HepG2 (cell line): ENCODE measurements around the gene DDRGK1. TPM values are rescaled to one million over a fixed set of nuclear protein-coding genes. Genes with fewer than 3 reads are reported as not detected.

Experiments
- ATAC-seq: fragments of 200-7000 bp; cut with Tn5 transposase; 3 replicates; pipeline ENCODE4 v1.9.1; 2020; ENCODE audit warnings: mild to moderate bottlenecking, moderate library complexity
- BruUV-seq: library from RNA; stranded (reverse); fragments of 400-500 nt; replicated peaks from 2 replicates; lab custom pipeline; 2021; lab: Mats Ljungman, UMichigan
- CTCF ChIA-PET: fragments of 300-600 bp; formaldehyde crosslinking; extraction: SDS; loops from one replicate; lab custom pipeline; 2021; ENCODE audit warnings: low total read pairs, inconsistent platforms, low intra/inter-chr PET ratio; lab: Yijun Ruan, JAX
- POLR2A ChIA-PET: fragments of 350-600 bp; sonication (Branson Sonifier 250); formaldehyde crosslinking; loops from one replicate; lab custom pipeline; 2020; ENCODE audit warnings: antibody characterized with exemption, inconsistent platforms; lab: Yijun Ruan, JAX
- DNase-seq: peaks from one replicate; pipeline ENCODE4 v3.0.0-alpha.2; 2015; ENCODE audit warnings: low spot score
- FAIRE-seq: peaks from 3 replicates; lab custom pipeline; 2011; peaks lifted over from hg19 to GRCh38; lab: Jason Lieb, UNC
- H2AFZ ChIP-seq: one replicate; pipeline ENCODE4 v1.6.1; 2011; ENCODE audit warnings: low read length, inconsistent platforms
- H3K27ac ChIP-seq: fragments of 300-600 bp; 3 replicates; pipeline ENCODE4 v1.8.0; 2011; ENCODE audit warnings: mixed run types, mild to moderate bottlenecking, mixed read lengths, low read length, inconsistent platforms; ENCODE audit not compliant: insufficient read depth; ENCODE audit errors: extremely low read length
- H3K27me3 ChIP-seq, 2 experiments: fragments of 200-600 bp in 1 of 2; 2 replicates in 1 of 2; 3 replicates in 1 of 2; pipeline versions ENCODE4 v1.6.0 to v1.8.0; 2011; ENCODE audit warnings: low read length in 2 of 2, mild to moderate bottlenecking in 2 of 2, moderate library complexity in 2 of 2, inconsistent platforms in 1 of 2; ENCODE audit not compliant: insufficient read depth in 2 of 2, control insufficient read depth in 1 of 2
- H3K36me3 ChIP-seq, 2 experiments: fragments of 200-600 bp in 1 of 2; replicated peaks in 1 of 2; 2 replicates in 1 of 2; 3 replicates in 1 of 2; pipeline versions ENCODE4 v1.5.1 to v1.8.0; 2011; ENCODE audit warnings: low read length in 2 of 2, inconsistent platforms in 1 of 2; ENCODE audit not compliant: insufficient read depth in 2 of 2, control insufficient read depth in 1 of 2
- H3K4me1 ChIP-seq: 2 replicates; pipeline ENCODE4 v1.5.1; 2012; ENCODE audit warnings: low read length, inconsistent platforms; ENCODE audit not compliant: insufficient read depth
- H3K4me2 ChIP-seq: 2 replicates; pipeline ENCODE4 v1.6.0; 2011; ENCODE audit warnings: low read depth, low read length, inconsistent platforms
- H3K4me3 ChIP-seq, 3 experiments: fragments of 200-600 bp in 1 of 3; sonication (generic), shearing (Covaris generic) in 1 of 3; replicated peaks in 1 of 3; 2 replicates each; pipeline ENCODE4 v1.5.1; 2011 to 2016; ENCODE audit warnings: low read length in 3 of 3, inconsistent platforms in 2 of 3, low read depth in 2 of 3, mild to moderate bottlenecking in 2 of 3, control low read depth in 1 of 3, mixed read lengths in 1 of 3; ENCODE audit not compliant: insufficient read depth in 1 of 3
- H3K79me2 ChIP-seq: one replicate; pipeline ENCODE4 v1.6.1; 2011; ENCODE audit warnings: low read length, inconsistent platforms; ENCODE audit not compliant: insufficient read depth
- H3K9ac ChIP-seq: 2 replicates; pipeline ENCODE4 v1.6.0; 2011; ENCODE audit warnings: mild to moderate bottlenecking, low read depth, low read length, inconsistent platforms; ENCODE audit not compliant: insufficient read depth
- H3K9me3 ChIP-seq: 2 replicates; pipeline ENCODE4 v1.5.1; 2012; ENCODE audit warnings: mild to moderate bottlenecking, low read length
- H4K20me1 ChIP-seq: 2 replicates; pipeline ENCODE4 v1.6.0; 2011; ENCODE audit warnings: inconsistent platforms, mild to moderate bottlenecking, low read length, moderate library complexity; ENCODE audit not compliant: insufficient read depth
- EZH2 ChIP-seq: conservative IDR thresholded peaks from 2 replicates; pipeline ENCODE4 v1.6.1; 2012; ENCODE audit warnings: mild to moderate bottlenecking, low read depth, low read length, moderate library complexity
- FOSL1 ChIP-seq: sonication (generic); formaldehyde crosslinking; IDR thresholded peaks from 2 replicates; pipeline ENCODE4 v1.9.0; 2021; ENCODE audit warnings: missing genetic modification reagents, borderline replicate concordance
- HNF4A ChIP-seq: sonication (generic); formaldehyde crosslinking; IDR thresholded peaks from 2 replicates; pipeline ENCODE4 v1.4.0; 2020; ENCODE audit warnings: missing genetic modification reagents
- KDM6A ChIP-seq: IDR thresholded peaks from 2 replicates; pipeline ENCODE4 v1.6.1; 2016; ENCODE audit warnings: low read depth
- MXI1 ChIP-seq: IDR thresholded peaks from 3 replicates; pipeline ENCODE4 v1.6.1; 2012; ENCODE audit warnings: low read depth, low read length, inconsistent platforms, borderline replicate concordance
- PHF20 ChIP-seq: sonication (generic); formaldehyde crosslinking; IDR thresholded peaks from 2 replicates; pipeline ENCODE4 v1.5.0; 2020; ENCODE audit warnings: mild to moderate bottlenecking, missing genetic modification reagents
- SMC3 ChIP-seq: IDR thresholded peaks from 2 replicates; pipeline ENCODE4 v1.6.1; 2011; ENCODE audit warnings: low read length, improper control_type of control experiment
- TFE3 ChIP-seq: IDR thresholded peaks from 2 replicates; pipeline ENCODE4 v1.6.1; 2016
- ZBTB33 ChIP-seq: sonication (generic); formaldehyde crosslinking; IDR thresholded peaks from 2 replicates; pipeline ENCODE4 v1.4.0; 2020; ENCODE audit warnings: missing genetic modification reagents
- ZFP36 ChIP-seq: fragments of 150-350 bp; IDR thresholded peaks from 2 replicates; pipeline ENCODE4 v1.6.1; 2018; ENCODE audit warnings: borderline replicate concordance, low read length, low read depth; ENCODE audit not compliant: partially characterized antibody
- ZFP91 ChIP-seq: sonication (generic); formaldehyde crosslinking; IDR thresholded peaks from 2 replicates; pipeline ENCODE4 v1.9.0; 2022; ENCODE audit warnings: missing genetic modification reagents, mild to moderate bottlenecking, borderline replicate concordance
- ZNF10 ChIP-seq: sonication (generic); formaldehyde crosslinking; IDR thresholded peaks from 2 replicates; pipeline ENCODE4 v1.4.0; 2020; ENCODE audit warnings: mild to moderate bottlenecking, low read depth, missing genetic modification reagents, borderline replicate concordance
- ZSCAN30 ChIP-seq: sonication (generic); formaldehyde crosslinking; IDR thresholded peaks from 2 replicates; pipeline ENCODE4 v1.5.0; 2020; ENCODE audit warnings: mild to moderate bottlenecking, missing genetic modification reagents
- WGBS: methylation state at CpG from one replicate; pipeline ENCODE4 v1.1.6; 2017; ENCODE audit warnings: low lambda C conversion rate; 5-methylcytosine and 5-hydroxymethylcytosine counted together
- in situ Hi-C: cut with HindIII; loops from 2 replicates; pipeline ENCODE4 v1.10.0; 2017; ENCODE audit warnings: low pct_unique_long_range_greater_than_20kb; ENCODE audit not compliant: extremely low pct_ligation_motif_present
- intact Hi-C: fragments of 100-400 bp; cut with micrococcal nuclease; formaldehyde crosslinking; loops from one replicate; pipeline ENCODE4 v1.10.0; 2022; ENCODE audit not compliant: unreplicated experiment
- polyA plus RNA-seq, 8 experiments: library from polyadenylated mRNA; depleted of rRNA in 3 of 8; stranded (reverse) in 7 of 8; unstranded in 1 of 8; fragments of >200 nt; fragmentation: Illumina TruSeq in 4 of 8; extraction: Trizol in 4 of 8; gene quantifications; 2 replicates each; pipeline versions ENCODE4 v1.2.1 to v1.2.3, GENCODE V29; 2011 to 2016; ENCODE audit warnings: low read depth in 4 of 8, missing spikeins in 1 of 8, mixed read lengths in 1 of 8; ENCODE audit not compliant: insufficient read depth in 1 of 8
- total RNA-seq, 5 experiments: library from RNA; depleted of rRNA; stranded (reverse); fragments of >200 nt; fragmentation: Illumina TruSeq; extraction: Trizol; gene quantifications; 2 replicates each; pipeline ENCODE4 v1.2.3, GENCODE V29; 2016; ENCODE audit warnings: low read depth in 1 of 5
- TF ChIP-seq, protein P1 (sequence below): sonication (generic); formaldehyde crosslinking; IDR thresholded peaks from 2 replicates; pipeline ENCODE4 v1.4.0; 2020; ENCODE audit warnings: mild to moderate bottlenecking, missing genetic modification reagents

DDRGK1 gene
- total and polyA plus RNA-seq, 2 of the 13 experiments (the other 11 are each of a cell fraction or from before 2014, with no cell fraction given): 96.7 to 149 TPM

DNA sequence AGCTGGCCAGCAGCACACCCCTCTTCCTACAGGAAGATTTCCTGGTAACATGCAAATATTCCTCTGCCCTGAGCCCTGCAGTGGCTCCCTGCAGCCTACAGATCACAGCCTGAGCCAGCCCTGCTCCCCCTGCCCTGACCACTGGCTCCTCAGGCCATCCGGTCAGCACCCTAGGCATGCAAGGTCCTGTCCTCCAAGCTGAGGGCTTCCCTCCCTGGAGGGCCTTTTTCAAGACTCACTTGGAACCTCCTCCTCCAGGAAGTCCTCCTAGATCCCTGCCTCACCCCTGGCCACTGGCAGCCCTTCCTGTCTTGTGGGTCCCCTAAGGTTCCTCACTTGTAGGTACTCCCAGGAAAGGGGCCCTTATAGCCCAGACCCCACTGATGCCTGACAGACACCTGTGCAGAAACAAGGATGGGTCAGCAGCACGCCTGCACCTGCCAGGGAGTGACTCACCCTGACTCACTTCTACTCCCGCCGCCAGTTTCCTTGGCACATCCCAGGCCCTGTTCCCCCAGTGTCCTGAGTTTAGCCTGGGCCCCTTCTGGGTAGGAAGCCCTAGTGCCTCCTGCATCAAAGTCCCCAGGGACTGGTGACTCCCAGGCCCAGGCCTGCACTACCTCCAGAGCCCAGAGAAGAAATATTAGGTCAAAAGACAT, 31.3 kb upstream of the DDRGK1 start:
- peaks cover 4 to 33% of the 10 kb centered on the region in 2 experiments; a peak in 4 of 5 replicates for H3K27me3 ChIP-seq
- ATAC-seq (no peak), FAIRE-seq (no peak), DNase-seq (no peak)
- in situ Hi-C loops: no loop called here
- H3K4me1 ChIP-seq: peaks cover 70% of the 10 kb centered on the region
- BruUV-seq: no TSS peak
- H3K79me2 ChIP-seq: no peaks in the 10 kb centered on the region
- no peak overlapping the region for H2AFZ ChIP-seq
- H3K9ac ChIP-seq: no peak overlapping the region; the same call in 1 of the 2 replicates
- no peak overlapping the region for H3K4me3 ChIP-seq
- intact Hi-C loops: no loop called here
- H3K27ac ChIP-seq: no peak overlapping the region
- ChIA-PET CTCF (no interaction called here), POLR2A (no interaction called here)
- H3K9me3 ChIP-seq: no peaks in the 10 kb centered on the region
- H3K36me3 ChIP-seq: peaks cover 0 to 1% of the 10 kb centered on the region in 2 experiments; a peak in 3 of 5 replicates
- H4K20me1 ChIP-seq: no peaks in the 10 kb centered on the region
- no peak overlapping the region for H3K4me2 ChIP-seq
- WGBS: 81% methylated on average over 4 of the region's 4 CpGs
- TF ChIP-seq ZSCAN30 (no peak), FOSL1 (CRISPR knock-in tag) (0 out of 2 replicates have a peak, but pooled peaks have one; percentile 26), ZFP36 (peak; percentile 82), ZFP91 (CRISPR knock-in tag) (0 out of 2 replicates have a peak, but pooled peaks have one; percentile 4), MXI1 (no peak), TFE3 (CRISPR knock-in tag) (no peak), KDM6A (CRISPR knock-in tag) (no peak), ZNF10 (no peak), EZH2 (no peak), PHF20 (CRISPR knock-in tag) (0 out of 2 replicates have a peak, but pooled peaks have one; percentile 2), ZBTB33 (CRISPR knock-in tag) (peak; percentile 84; the same call in 1 of the 2 replicates), HNF4A (CRISPR knock-in tag) (no peak), SMC3 (no peak)
- TF ChIP-seq, protein P1, sequence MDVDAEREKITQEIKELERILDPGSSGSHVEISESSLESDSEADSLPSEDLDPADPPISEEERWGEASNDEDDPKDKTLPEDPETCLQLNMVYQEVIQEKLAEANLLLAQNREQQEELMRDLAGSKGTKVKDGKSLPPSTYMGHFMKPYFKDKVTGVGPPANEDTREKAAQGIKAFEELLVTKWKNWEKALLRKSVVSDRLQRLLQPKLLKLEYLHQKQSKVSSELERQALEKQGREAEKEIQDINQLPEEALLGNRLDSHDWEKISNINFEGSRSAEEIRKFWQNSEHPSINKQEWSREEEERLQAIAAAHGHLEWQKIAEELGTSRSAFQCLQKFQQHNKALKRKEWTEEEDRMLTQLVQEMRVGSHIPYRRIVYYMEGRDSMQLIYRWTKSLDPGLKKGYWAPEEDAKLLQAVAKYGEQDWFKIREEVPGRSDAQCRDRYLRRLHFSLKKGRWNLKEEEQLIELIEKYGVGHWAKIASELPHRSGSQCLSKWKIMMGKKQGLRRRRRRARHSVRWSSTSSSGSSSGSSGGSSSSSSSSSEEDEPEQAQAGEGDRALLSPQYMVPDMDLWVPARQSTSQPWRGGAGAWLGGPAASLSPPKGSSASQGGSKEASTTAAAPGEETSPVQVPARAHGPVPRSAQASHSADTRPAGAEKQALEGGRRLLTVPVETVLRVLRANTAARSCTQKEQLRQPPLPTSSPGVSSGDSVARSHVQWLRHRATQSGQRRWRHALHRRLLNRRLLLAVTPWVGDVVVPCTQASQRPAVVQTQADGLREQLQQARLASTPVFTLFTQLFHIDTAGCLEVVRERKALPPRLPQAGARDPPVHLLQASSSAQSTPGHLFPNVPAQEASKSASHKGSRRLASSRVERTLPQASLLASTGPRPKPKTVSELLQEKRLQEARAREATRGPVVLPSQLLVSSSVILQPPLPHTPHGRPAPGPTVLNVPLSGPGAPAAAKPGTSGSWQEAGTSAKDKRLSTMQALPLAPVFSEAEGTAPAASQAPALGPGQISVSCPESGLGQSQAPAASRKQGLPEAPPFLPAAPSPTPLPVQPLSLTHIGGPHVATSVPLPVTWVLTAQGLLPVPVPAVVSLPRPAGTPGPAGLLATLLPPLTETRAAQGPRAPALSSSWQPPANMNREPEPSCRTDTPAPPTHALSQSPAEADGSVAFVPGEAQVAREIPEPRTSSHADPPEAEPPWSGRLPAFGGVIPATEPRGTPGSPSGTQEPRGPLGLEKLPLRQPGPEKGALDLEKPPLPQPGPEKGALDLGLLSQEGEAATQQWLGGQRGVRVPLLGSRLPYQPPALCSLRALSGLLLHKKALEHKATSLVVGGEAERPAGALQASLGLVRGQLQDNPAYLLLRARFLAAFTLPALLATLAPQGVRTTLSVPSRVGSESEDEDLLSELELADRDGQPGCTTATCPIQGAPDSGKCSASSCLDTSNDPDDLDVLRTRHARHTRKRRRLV (CRISPR knock-in tag): no peak
